Neural cell (in vitro differentiated cells): ENCODE measurements around the gene KLF2.

Source experiments
- TAF1 ChIP-seq: IDR thresholded peaks from 2 replicates; pipeline ENCODE4 v1.6.1; 2012; ENCODE audit warnings: low read depth
- TF ChIP-seq, protein P1 (sequence below): fragments of 450-650 bp; IDR thresholded peaks from 2 replicates; pipeline ENCODE4 v1.5.1; 2014; ENCODE audit warnings: antibody characterized with exemption, mild to moderate bottlenecking, moderate library complexity; ENCODE audit not compliant: poor library complexity, severe bottlenecking
- TF ChIP-seq, protein P2 (sequence below): IDR thresholded peaks from 2 replicates; pipeline ENCODE4 v1.6.1; 2012; ENCODE audit warnings: borderline replicate concordance

DNA sequence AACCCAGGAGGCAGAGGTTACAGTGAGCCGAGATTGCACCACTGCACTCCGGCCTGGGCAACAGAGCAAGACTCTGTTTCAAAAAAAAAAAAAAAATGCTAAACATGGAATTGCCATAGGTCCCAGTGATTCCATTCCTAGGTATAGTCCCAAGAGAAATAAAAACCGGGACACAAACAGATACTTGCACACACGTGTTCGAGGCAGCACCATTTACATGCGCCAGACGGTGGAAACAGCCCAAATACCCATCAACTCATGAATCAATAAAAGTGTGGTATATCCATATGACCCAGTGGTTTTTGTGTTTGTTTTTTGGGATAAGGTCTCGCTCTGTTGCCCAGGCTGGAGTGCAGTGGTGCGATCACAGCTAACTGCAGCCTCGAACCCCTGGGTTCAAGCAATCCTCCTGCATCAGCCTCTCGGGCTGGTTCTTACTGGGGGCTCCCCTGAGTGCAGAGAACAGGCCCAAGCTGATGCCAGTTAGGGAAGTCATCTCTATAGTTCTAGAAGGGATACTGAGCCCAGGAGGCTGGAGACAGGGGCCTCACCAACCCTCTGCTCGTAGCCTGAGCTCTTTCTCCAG, 8.5 kb downstream of the KLF2 start:
- TF ChIP-seq TAF1: no peak
- TF ChIP-seq, protein P1, sequence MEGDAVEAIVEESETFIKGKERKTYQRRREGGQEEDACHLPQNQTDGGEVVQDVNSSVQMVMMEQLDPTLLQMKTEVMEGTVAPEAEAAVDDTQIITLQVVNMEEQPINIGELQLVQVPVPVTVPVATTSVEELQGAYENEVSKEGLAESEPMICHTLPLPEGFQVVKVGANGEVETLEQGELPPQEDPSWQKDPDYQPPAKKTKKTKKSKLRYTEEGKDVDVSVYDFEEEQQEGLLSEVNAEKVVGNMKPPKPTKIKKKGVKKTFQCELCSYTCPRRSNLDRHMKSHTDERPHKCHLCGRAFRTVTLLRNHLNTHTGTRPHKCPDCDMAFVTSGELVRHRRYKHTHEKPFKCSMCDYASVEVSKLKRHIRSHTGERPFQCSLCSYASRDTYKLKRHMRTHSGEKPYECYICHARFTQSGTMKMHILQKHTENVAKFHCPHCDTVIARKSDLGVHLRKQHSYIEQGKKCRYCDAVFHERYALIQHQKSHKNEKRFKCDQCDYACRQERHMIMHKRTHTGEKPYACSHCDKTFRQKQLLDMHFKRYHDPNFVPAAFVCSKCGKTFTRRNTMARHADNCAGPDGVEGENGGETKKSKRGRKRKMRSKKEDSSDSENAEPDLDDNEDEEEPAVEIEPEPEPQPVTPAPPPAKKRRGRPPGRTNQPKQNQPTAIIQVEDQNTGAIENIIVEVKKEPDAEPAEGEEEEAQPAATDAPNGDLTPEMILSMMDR: no peak
- TF ChIP-seq, protein P2, sequence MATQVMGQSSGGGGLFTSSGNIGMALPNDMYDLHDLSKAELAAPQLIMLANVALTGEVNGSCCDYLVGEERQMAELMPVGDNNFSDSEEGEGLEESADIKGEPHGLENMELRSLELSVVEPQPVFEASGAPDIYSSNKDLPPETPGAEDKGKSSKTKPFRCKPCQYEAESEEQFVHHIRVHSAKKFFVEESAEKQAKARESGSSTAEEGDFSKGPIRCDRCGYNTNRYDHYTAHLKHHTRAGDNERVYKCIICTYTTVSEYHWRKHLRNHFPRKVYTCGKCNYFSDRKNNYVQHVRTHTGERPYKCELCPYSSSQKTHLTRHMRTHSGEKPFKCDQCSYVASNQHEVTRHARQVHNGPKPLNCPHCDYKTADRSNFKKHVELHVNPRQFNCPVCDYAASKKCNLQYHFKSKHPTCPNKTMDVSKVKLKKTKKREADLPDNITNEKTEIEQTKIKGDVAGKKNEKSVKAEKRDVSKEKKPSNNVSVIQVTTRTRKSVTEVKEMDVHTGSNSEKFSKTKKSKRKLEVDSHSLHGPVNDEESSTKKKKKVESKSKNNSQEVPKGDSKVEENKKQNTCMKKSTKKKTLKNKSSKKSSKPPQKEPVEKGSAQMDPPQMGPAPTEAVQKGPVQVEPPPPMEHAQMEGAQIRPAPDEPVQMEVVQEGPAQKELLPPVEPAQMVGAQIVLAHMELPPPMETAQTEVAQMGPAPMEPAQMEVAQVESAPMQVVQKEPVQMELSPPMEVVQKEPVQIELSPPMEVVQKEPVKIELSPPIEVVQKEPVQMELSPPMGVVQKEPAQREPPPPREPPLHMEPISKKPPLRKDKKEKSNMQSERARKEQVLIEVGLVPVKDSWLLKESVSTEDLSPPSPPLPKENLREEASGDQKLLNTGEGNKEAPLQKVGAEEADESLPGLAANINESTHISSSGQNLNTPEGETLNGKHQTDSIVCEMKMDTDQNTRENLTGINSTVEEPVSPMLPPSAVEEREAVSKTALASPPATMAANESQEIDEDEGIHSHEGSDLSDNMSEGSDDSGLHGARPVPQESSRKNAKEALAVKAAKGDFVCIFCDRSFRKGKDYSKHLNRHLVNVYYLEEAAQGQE: no peak
